ENCODE results near the gene CLCA2. TPM values are rescaled to one million over a fixed set of nuclear protein-coding genes. Genes with fewer than 3 reads are reported as not detected.

Gene CLCA2
- total RNA-seq, 1 donor from 2014 or later = not detected

GRCh38 chr1:86505564-86505902, 81.6 kb downstream of the CLCA2 start:
- TF ChIP-seq CTCF (IDR thresholded peaks at IDR 0.05; ENCODE audit: insufficient read depth, low read length, poor library complexity, severe bottlenecking) = no peak
- DNase-seq (ENCODE audit: low read depth) = no peak
- no peaks in the 10 kb centered on the region for H3K27me3 ChIP-seq (ENCODE audit: control insufficient read depth, insufficient read depth, low read length)
- H3K36me3 ChIP-seq (ENCODE audit: control insufficient read depth, insufficient read depth, low read length) = no peaks in the 10 kb centered on the region
- no peak overlapping the region for H3K4me3 ChIP-seq (ENCODE audit: low read depth, low read length)

Other genes with a start within 250 kb of the CLCA2 start
- 18.5 and 26.4 TPM in 2 replicates for gene ODF2L, start 27.8 kb upstream of the CLCA2 start, total RNA-seq
- gene CLCA1, start 44.8 kb downstream of the CLCA2 start, total RNA-seq = not detected in 2 replicates
- not detected in 2 replicates for gene CLCA4, start 122.9 kb downstream of the CLCA2 start, total RNA-seq

Measured in kidney epithelial cell (primary cell).